22Rv1 (cell line): ENCODE results near the gene UHRF1.

Source experiments
- CTCF ChIP-seq: fragments of 450-650 bp; IDR thresholded peaks from 2 replicates; pipeline ENCODE4 v1.5.1; 2017; ENCODE audit warnings: mild to moderate bottlenecking
- ZFX ChIP-seq: fragments of 450-650 bp; IDR thresholded peaks from 2 replicates; pipeline ENCODE4 v1.6.1; 2017; ENCODE audit warnings: antibody characterized with exemption, borderline replicate concordance

- TF ChIP-seq CTCF, result no peak
- TF ChIP-seq ZFX, result no peak
These were observed 5.6 kb downstream of the UHRF1 start for GRCh38 chr19:4914736-4915501.
